NCI-H524 treated with DMSO at 0.1 percent for 48 hours (cell line): Measurements from ENCODE around the gene ATG13.
"Not testable (repeated sequence)": the region's sequence is repeated elsewhere in the genome, so short reads cannot be mapped to it uniquely, and the experiment has no call there.

ENCODE experiments used
- DNase-seq: peaks from one replicate; lab custom pipeline; 2025; lab: John Stamatoyannopoulos, UW

ATG13 gene

GRCh38 chr11:46643986-46644385 lies 26.6 kb downstream of the ATG13 start:
- DNase-seq, result no peak

- no peak for DNase-seq
These were observed 31.9 kb downstream of the ATG13 start for GRCh38 chr11:46649180-46649738.

- no peak for DNase-seq
These were observed 38.3 kb downstream of the ATG13 start for GRCh38 chr11:46655631-46656030.

- DNase-seq, result no peak
These were observed 39.8 kb downstream of the ATG13 start for GRCh38 chr11:46657186-46657585.

GRCh38 chr11:46658259-46658658 lies 40.9 kb downstream of the ATG13 start:
- DNase-seq, result no peak

- DNase-seq, result no peak
These were observed 42.6 kb downstream of the ATG13 start for GRCh38 chr11:46659908-46660307.

- no peak for DNase-seq
These were observed 44.5 kb downstream of the ATG13 start for GRCh38 chr11:46661836-46662235.

- DNase-seq, result no peak
These were observed 45.0 kb downstream of the ATG13 start for GRCh38 chr11:46662366-46662765.

- DNase-seq, result no peak
These were observed 46.1 kb downstream of the ATG13 start for GRCh38 chr11:46663277-46663940.

GRCh38 chr11:46664612-46665011 lies 47.3 kb downstream of the ATG13 start:
- DNase-seq, result no peak

- DNase-seq, result no peak
These were observed 48.0 kb downstream of the ATG13 start for GRCh38 chr11:46665356-46665755.

GRCh38 chr11:46666516-46666915 lies 49.2 kb downstream of the ATG13 start:
- no peak for DNase-seq

- no peak for DNase-seq
These were observed 49.7 kb downstream of the ATG13 start for GRCh38 chr11:46667043-46667481.

GRCh38 chr11:46668480-46669085 lies 51.2 kb downstream of the ATG13 start:
- DNase-seq, result no peak

GRCh38 chr11:46669711-46670139 lies 52.4 kb downstream of the ATG13 start:
- DNase-seq, result no peak

- DNase-seq, result not testable (repeated sequence)
These were observed 53.2 kb downstream of the ATG13 start for GRCh38 chr11:46670521-46670920.

- no peak for DNase-seq
These were observed 54.6 kb downstream of the ATG13 start for GRCh38 chr11:46671958-46672315.

- peak; percentile 11 for DNase-seq
These were observed 55.1 kb downstream of the ATG13 start for GRCh38 chr11:46672381-46672839.

- no peak for DNase-seq
These were observed 56.5 kb downstream of the ATG13 start for GRCh38 chr11:46673713-46674462.

GRCh38 chr11:46674463-46675287 lies 57.3 kb downstream of the ATG13 start:
- no peak for DNase-seq

- no peak for DNase-seq
These were observed 58.0 kb downstream of the ATG13 start for GRCh38 chr11:46675288-46675851.

- no peak for DNase-seq
These were observed 58.6 kb downstream of the ATG13 start for GRCh38 chr11:46675949-46676348.
